Skeletal muscle satellite cell (primary cell): Measurements from ENCODE around the gene ASIC2.

ENCODE experiments used
- H3K27me3 ChIP-seq: 2 replicates; pipeline ENCODE4 v1.7.0; 2013; ENCODE audit warnings: low read length; ENCODE audit not compliant: control insufficient read depth, insufficient read depth
- H3K36me3 ChIP-seq: 2 replicates; pipeline ENCODE4 v1.7.0; 2013; ENCODE audit warnings: mild to moderate bottlenecking, control low read depth, low read length; ENCODE audit not compliant: insufficient read depth
- H3K4me1 ChIP-seq: 2 replicates; pipeline ENCODE4 v1.7.0; 2013; ENCODE audit warnings: low read length; ENCODE audit not compliant: control insufficient read depth, insufficient read depth
- H3K4me2 ChIP-seq: 2 replicates; pipeline ENCODE4 v1.7.0; 2013; ENCODE audit warnings: mild to moderate bottlenecking, low read length
- H3K4me3 ChIP-seq: 2 replicates; pipeline ENCODE4 v1.7.0; 2013; ENCODE audit warnings: low read length
- H3K9ac ChIP-seq: 2 replicates; pipeline ENCODE4 v1.7.0; 2013; ENCODE audit warnings: mild to moderate bottlenecking, low read depth, low read length, moderate library complexity
- H3K9me3 ChIP-seq: replicated peaks from 2 replicates; pipeline ENCODE4 v1.7.0; 2013; ENCODE audit warnings: mild to moderate bottlenecking, control low read depth, low read length

Gene ASIC2

DNA sequence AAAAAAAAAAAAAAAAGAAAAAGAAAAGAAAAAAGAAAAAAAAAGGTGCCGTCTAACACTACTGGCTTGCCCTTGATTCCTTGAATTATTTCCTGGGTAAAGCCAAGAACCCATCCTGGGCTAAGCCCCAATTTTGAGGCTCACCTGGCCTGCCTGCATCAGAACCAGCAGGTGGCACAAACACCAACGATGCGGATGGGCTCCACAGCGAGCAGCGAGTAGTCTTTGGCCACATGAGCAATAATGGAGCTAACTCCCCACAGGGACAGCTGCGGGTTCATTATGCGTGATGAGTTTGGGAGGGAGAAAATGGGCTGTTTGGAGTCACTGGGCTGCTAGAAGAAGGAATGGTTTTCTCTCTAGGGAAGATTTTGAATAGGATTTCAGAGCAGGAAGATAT lies 91.1 kb downstream of the ASIC2 start:
- Histone ChIP-seq H3K27me3 (peaks cover 23% of the 10 kb centered on the region), H3K4me1 (peaks cover 11% of the 10 kb centered on the region), H3K9ac (no peak overlapping the region), H3K9me3 (no peaks in the 10 kb centered on the region), H3K4me2 (no peak overlapping the region), H3K4me3 (no peak overlapping the region), H3K36me3 (no peaks in the 10 kb centered on the region)

DNA sequence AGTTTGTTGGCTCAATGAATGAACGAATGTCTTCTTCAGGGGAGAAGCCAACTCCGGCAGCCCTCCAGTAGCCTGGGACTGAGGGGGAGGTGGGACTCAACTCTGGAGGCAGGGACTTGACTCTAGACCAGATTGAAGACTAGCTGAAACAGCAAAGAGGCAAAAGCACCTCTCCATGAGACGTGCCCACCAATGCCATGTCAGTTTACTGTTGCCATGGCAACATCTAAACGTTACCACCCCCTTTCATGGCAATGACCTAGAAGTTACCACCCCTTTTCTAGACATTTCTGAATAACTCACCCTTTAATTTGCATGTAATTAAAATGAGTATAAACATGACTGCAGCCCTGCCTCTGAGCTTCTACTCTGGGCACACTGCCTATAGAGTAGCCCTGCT lies 91.8 kb downstream of the ASIC2 start:
- Histone ChIP-seq H3K4me1 (peaks cover 11% of the 10 kb centered on the region), H3K9ac (no peak overlapping the region), H3K4me3 (no peak overlapping the region), H3K9me3 (no peaks in the 10 kb centered on the region), H3K36me3 (no peaks in the 10 kb centered on the region), H3K27me3 (peaks cover 16% of the 10 kb centered on the region), H3K4me2 (no peak overlapping the region)

DNA sequence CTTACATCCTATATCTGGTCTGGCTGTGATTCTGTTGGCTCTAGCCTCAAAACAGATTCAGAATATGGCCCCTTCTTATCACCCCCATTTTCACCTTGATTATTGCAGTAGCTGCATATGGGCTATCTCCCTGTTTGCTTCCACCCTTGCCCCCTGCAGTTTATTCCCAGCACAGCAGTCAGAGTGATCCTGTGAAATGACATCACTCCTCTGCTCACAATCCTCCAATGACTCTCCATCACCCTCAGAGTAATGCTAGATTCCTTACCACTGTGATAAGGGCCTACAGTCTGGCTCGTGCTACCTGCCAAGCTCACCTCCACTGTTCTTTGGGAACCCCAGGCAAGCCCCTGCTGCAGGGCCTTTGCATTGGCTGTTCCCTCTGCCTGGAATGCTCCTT lies 92.5 kb downstream of the ASIC2 start:
- Histone ChIP-seq H3K4me3 (no peak overlapping the region), H3K4me2 (peak overlapping the region; percentile 56), H3K36me3 (no peaks in the 10 kb centered on the region)

DNA sequence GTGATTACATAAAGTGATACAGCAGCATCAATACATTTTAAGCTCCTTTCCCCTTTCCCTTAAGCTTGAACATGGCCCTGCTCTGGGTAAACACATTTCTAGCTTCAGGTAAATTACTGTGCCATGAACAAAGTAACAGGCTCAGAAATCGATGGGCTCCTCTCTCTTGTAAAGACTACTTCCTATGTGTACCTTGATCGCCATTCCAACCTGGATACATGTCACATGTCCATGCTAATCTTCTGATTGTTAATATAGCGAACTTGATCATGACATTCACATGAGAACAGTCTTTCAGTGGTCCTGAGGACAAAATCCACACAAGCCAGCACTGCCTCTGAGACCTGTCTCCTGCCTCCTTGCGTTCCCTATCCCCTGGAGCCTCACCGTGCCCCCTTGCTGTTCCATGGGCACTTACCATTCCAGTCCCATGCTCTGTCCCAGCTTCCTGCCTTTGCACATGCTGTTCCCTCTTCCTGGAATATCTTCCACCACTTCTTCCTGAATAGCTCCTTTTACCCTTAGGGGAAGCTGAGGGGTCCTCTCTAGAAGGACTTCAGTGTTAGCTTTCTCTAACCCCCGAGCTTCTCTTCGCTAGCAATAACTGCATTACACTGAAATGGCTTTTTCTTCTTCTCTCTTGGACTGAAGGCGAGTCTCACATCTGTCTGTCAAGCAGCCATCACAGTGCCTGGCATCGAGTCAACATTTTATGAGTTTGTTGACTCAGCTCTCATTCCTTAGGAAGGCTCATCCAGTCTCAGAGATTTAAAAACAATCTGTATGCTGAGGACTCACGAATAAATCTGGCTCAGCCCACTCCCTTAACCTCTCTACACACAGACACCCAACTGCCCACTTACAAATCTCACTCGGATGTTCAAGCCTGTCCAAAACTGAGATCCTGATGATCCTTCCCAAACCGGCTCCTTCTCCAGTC lies 93.3 kb downstream of the ASIC2 start:
- Histone ChIP-seq H3K9ac (no peak overlapping the region), H3K4me3 (no peak overlapping the region), H3K4me1 (peaks cover 11% of the 10 kb centered on the region), H3K4me2 (peak overlapping the region; percentile 56), H3K36me3 (no peaks in the 10 kb centered on the region), H3K27me3 (peaks cover 17% of the 10 kb centered on the region), H3K9me3 (no peaks in the 10 kb centered on the region)

More for the DNA sequence above, 92.5 kb downstream of the ASIC2 start:
- H3K4me1 ChIP-seq: peaks cover 11% of the 10 kb centered on the region
- peaks cover 16% of the 10 kb centered on the region for H3K27me3 ChIP-seq
- no peak overlapping the region for H3K9ac ChIP-seq
- H3K9me3 ChIP-seq: no peaks in the 10 kb centered on the region

DNA sequence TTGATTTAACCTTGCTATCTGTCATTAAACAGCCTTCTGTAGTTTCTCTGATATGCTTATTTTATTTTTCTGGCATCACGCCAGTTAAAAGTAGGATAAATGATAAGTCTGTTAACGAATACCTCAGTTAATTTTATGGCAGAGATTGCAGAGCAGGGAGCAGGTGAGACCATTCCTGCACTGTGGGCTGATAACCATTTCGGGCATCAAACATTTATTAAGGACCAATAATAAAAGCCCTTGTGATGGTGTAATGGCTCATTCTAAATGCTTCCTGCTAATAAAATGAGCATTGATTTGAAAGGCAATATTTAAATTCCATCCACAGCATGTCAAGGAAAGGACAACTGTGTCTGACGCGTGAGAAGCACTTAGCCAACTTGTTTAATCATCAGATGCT lies 94.1 kb downstream of the ASIC2 start:
- Histone ChIP-seq H3K4me1 (peaks cover 11% of the 10 kb centered on the region), H3K9me3 (no peaks in the 10 kb centered on the region), H3K9ac (no peak overlapping the region), H3K36me3 (no peaks in the 10 kb centered on the region), H3K27me3 (peaks cover 17% of the 10 kb centered on the region), H3K4me3 (no peak overlapping the region), H3K4me2 (no peak overlapping the region)

DNA sequence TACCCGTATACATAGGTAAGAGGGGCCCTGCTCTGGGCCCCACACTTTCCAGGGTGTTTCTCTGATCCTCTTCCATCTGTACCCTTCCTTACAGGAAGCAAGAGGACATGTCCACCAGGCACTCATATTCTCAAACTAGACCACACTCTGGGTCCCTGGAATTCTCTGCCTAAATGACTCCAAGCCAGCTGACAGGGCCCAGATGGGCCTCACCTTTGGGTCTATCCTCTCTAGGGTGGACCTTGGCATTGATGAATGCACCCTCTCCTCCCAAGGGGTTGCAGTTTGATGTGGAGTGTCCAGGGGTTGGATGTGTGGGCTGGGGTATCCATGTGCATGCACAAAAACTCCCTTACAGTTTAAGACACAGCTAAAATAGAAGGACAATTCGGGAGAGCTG lies 95.8 kb downstream of the ASIC2 start:
- no peak overlapping the region for H3K4me2 ChIP-seq
- no peak overlapping the region for H3K4me3 ChIP-seq
- peaks cover 11% of the 10 kb centered on the region for H3K4me1 ChIP-seq
- H3K27me3 ChIP-seq: peaks cover 20% of the 10 kb centered on the region
- H3K36me3 ChIP-seq: no peaks in the 10 kb centered on the region
- H3K9me3 ChIP-seq: no peaks in the 10 kb centered on the region
- no peak overlapping the region for H3K9ac ChIP-seq

DNA sequence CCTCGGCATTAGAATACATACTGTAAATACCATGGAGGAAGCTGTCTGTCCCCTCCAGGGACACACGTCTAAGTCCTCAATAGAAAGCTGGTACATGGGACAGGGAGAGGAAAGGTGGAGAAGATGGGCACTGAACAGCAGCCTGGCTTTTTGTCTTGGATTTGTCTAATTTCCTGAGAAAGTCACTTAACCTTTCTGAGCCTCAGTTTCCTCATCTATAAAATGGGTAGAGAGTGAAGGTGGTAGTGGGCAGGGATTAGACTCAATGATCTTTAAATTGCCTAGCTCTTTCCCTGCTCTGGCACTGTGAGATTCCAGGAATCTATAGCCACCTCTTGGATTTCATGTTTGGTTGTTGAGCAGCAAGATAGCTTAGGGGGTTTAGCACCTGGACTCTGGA lies 96.2 kb downstream of the ASIC2 start:
- H3K4me1 ChIP-seq: peaks cover 11% of the 10 kb centered on the region
- no peaks in the 10 kb centered on the region for H3K36me3 ChIP-seq
- no peak overlapping the region for H3K4me2 ChIP-seq
- no peaks in the 10 kb centered on the region for H3K9me3 ChIP-seq
- H3K4me3 ChIP-seq: no peak overlapping the region
- peaks cover 20% of the 10 kb centered on the region for H3K27me3 ChIP-seq
- H3K9ac ChIP-seq: no peak overlapping the region

DNA sequence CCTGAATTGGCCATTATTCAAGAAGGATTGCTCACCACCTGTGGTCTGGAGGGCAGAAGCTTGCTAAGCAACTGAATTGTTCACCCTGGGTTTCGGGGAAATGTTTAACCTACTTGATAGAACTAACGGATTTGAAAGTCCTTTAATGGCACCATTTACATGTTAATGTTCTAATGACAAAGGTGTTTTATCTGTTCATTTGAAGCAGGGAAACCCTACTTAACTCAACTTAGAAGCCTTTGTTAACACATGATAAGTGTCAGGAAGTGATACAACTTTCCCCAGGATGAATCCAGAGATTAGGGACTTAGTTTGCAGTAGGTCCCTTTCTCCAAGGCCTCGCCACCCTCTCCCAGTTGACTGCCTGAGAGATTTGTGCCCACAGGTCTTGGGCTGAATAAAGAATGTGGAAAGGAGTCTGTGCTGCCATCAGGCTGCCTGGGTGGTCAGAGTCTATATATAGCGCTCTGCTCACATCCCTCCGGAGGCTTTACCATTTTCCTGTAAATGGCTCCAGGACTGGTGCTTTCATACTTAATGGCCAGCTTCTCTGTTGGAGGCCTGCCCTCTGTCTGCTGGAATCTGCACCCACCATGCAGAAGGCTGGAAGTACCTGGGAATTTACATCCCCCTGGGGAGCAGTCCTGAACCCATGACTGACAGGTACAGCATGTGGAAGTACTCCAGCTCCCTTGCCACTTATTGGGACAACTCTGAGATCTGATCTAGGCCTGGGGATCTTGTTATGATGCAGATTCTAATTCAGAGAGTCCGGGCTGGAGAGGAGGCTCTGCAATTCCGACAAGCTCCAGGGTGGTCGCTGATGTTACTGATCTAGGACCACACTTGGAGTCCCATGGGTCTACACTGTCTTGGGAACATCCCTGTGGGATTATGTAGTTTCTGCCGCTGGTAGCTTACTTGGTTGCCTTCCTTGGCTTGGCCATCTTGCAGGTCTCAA lies 99.9 kb downstream of the ASIC2 start:
- Histone ChIP-seq H3K9ac (no peak overlapping the region), H3K4me3 (no peak overlapping the region), H3K4me2 (no peak overlapping the region), H3K4me1 (no peaks in the 10 kb centered on the region), H3K9me3 (no peaks in the 10 kb centered on the region), H3K36me3 (no peaks in the 10 kb centered on the region), H3K27me3 (peaks cover 21% of the 10 kb centered on the region)

DNA sequence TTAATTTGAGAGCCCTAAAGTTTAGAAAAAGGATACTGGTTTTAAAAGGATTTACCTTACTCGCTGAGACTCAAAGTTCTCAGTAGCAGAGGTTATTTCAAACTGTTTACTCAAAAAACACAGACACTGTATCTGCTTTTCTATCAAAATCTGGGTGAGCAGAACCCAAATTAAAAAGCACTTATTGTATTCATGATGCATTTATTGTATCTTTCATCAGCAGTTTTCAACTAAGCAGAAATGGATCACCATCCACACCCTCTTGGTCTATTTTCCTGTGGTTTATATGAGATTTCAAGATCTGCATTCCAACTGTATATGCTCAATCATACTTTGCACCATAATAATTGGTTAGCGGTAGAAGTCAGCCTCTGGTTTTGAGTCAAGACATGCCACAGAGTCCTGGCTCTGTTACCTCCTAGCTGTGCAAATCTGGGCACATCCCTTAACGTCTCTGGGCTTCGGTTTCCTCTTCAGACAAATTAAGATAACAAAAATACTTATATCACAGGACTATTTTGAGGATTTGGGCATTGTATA lies 109.5 kb downstream of the ASIC2 start:
- no peaks in the 10 kb centered on the region for H3K4me1 ChIP-seq
- H3K27me3 ChIP-seq: peaks cover 20% of the 10 kb centered on the region
- no peaks in the 10 kb centered on the region for H3K36me3 ChIP-seq
- no peak overlapping the region for H3K4me2 ChIP-seq
- no peaks in the 10 kb centered on the region for H3K9me3 ChIP-seq
- no peak overlapping the region for H3K9ac ChIP-seq
- H3K4me3 ChIP-seq: no peak overlapping the region

DNA sequence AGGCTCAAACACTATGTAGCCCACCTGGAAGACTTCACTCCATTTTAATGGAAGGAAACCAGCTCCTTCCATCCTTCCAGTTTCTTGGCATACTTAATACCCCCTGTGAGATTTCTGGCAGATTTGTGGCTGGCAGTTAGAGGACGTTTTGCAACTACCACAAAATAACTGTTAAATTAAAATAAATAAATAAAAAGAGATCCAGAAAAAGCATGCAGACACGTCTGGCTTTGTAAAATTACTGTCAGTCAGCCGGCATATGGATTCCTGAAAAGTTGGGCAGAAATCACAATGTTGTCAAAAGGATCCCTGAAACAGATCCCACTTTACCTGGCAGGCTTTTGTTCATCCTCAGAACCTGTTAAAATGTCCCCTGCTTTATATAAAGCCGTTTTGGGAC lies 113.9 kb downstream of the ASIC2 start:
- Histone ChIP-seq H3K4me3 (no peak overlapping the region), H3K9ac (no peak overlapping the region), H3K4me2 (no peak overlapping the region), H3K27me3 (peaks cover 25% of the 10 kb centered on the region), H3K4me1 (no peaks in the 10 kb centered on the region), H3K36me3 (no peaks in the 10 kb centered on the region), H3K9me3 (no peaks in the 10 kb centered on the region)

DNA sequence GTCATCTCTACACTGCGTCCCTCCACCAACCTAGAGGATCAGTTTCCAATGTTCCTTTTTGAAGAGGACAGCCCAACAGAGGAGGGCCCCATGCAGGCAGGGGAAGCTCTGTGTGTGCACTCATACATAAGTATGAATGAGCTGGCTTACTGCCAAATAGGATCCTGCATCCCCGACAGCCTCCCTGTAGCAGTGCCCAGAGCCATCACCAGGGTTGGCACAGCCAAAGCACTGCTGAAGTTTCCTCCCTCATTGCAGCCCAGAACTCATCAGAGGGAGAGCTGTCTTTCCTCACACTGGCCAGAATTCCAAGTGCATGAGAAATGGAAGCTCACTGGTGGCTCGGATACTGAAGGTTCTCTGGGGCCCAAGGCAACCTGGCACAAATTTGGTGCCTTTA lies 114.4 kb downstream of the ASIC2 start:
- no peaks in the 10 kb centered on the region for H3K9me3 ChIP-seq
- H3K9ac ChIP-seq: no peak overlapping the region
- peaks cover 20% of the 10 kb centered on the region for H3K27me3 ChIP-seq
- H3K4me3 ChIP-seq: no peak overlapping the region
- H3K4me2 ChIP-seq: no peak overlapping the region
- no peaks in the 10 kb centered on the region for H3K36me3 ChIP-seq
- no peaks in the 10 kb centered on the region for H3K4me1 ChIP-seq
